GM12873 (cell line): ENCODE measurements around the gene ZNF639.

ENCODE experiments used
- CTCF ChIP-seq: IDR thresholded peaks from 2 replicates; pipeline ENCODE4 v1.5.1; 2012; ENCODE audit warnings: low read depth, mild to moderate bottlenecking, moderate library complexity, low read length, control low read depth; ENCODE audit not compliant: insufficient read depth; ENCODE audit errors: missing control alignments

ZNF639 gene

DNA sequence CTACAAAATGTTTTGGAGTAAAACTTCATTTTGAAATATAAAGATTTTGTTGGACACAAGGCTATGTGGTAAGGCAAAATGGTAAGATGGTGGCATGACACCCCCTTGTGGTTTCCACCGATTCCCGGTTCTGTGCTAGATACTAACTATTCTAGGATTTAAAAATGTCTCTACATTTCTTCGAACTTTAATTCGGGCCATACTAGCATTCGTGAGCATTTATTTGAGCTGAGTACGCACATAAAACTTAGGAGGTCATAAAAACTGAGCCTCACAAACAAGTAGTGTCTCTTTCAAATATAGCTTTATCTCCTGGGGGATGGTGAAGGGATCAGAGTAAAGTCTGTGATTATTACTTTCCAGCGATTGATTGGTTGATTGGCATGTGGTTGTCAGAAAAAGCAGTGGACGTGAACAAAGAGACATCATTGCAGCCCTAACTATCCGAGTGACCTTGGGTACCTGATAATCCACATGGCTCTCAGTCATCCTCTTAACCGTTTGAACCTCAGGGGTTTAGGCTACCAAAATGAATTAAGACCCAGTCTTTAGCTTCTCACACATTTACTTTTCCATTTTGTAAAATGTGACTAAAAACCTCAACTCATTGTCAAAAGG is 1.1 kb upstream of the ZNF639 start:
- TF ChIP-seq CTCF = peak; percentile 49

GRCh38 chr3:179323197-179324110 is 623 bp downstream of the ZNF639 start:
- TF ChIP-seq CTCF = no peak

DNA sequence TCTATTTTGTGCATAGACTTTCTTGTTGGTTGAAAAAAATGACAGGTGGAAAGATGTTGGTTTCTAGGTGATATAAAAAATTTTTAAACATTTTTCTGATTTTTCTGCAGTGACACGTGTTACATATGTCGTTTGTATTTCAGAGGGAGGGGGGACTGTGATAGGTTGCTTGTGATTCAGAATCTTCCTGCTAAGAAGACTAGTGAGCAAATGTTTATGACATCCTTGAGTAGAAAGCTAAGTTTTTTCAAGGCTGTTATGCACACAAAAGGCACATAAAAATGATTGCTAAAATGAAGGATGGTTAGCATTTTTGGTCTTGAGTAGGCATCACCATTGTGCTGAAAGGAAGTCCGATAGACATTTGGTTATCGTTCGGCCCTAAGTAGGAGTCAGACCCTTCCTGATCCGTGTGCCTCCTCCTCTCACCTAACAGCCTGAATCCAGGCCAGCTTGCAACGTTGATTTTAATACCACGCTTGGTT is 1.5 kb downstream of the ZNF639 start:
- no peak for TF ChIP-seq CTCF

DNA sequence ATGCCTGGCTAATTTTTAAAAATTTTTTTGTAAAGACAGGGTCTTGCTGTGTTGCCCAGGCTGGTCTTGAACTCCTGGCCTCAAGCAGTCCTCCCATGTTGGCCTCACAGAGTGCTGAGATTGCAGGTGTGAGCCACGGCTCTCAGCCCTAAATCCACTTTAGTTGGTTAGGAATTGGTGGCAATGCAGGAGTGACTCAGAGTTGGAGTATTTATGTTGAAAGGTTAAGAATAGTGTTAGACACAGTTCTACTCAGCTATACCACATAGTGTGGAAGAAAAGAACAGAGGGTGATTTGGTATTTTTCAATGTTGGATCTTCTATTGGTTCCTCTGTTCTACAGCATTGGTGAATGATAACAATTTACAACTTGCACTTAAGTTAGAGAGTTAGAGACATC is 7.6 kb downstream of the ZNF639 start:
- TF ChIP-seq CTCF = no peak

DNA sequence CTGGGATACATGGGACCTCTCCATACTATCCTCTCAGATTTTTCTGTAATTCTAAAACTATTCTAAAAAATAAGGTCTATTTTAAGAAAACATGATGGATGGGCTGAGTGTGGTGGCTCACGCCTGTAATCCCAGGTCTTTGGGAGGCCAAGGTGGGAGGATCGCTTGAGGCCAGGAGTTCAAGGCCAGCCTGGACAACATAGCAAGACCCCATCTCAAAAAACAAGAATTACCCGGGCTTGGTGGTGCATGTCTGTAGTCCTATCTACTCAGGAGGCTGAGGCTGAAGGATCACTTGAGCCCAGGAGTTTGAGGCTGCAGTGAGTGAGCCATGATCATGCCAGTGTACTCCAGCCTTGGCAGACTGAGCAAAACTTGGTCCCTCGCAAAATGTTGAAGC is 9.4 kb downstream of the ZNF639 start:
- no peak for TF ChIP-seq CTCF

GRCh38 chr3:179333084-179333483 is 10.3 kb downstream of the ZNF639 start:
- TF ChIP-seq CTCF = no peak

DNA sequence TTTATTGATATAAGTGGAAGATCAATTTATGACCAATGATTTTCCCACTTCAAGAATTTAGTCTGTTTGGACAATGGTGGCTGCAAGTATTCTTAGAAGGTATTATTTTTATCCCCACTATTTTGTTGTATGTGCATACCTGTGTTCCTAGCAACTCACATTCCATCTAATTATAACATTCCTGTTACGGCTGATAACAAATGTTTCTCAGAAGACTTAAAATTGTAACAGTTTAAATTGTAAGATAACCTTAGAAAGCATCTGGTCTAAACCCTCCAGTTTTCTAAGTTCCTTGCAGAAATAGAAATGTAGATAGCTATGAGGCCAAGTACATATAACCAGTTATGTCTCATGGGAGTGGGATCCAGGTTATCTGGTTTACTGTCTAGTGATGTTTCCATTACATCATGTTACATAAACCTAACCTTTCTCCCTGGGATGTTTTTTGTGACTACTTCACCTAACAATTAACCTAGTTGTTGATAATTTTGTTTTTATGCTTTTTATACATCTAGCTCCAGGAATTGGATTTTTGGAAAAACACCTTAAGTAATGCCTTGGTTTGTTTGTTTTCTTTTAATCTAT is 13.6 kb downstream of the ZNF639 start:
- no peak for TF ChIP-seq CTCF
